HG02885 (cell line): ENCODE data around the gene ADAMTS2.

Experiments
- ATAC-seq: cut with Tn5 transposase; IDR thresholded peaks from one replicate; pipeline ENCODE4 v1.9.1; 2021; ENCODE audit warnings: mild to moderate bottlenecking; ENCODE audit not compliant: unreplicated experiment, poor library complexity

Gene ADAMTS2

GRCh38 chr5:179345183-179345432 is 153 bp downstream of the ADAMTS2 start:
- ATAC-seq: no peak

DNA sequence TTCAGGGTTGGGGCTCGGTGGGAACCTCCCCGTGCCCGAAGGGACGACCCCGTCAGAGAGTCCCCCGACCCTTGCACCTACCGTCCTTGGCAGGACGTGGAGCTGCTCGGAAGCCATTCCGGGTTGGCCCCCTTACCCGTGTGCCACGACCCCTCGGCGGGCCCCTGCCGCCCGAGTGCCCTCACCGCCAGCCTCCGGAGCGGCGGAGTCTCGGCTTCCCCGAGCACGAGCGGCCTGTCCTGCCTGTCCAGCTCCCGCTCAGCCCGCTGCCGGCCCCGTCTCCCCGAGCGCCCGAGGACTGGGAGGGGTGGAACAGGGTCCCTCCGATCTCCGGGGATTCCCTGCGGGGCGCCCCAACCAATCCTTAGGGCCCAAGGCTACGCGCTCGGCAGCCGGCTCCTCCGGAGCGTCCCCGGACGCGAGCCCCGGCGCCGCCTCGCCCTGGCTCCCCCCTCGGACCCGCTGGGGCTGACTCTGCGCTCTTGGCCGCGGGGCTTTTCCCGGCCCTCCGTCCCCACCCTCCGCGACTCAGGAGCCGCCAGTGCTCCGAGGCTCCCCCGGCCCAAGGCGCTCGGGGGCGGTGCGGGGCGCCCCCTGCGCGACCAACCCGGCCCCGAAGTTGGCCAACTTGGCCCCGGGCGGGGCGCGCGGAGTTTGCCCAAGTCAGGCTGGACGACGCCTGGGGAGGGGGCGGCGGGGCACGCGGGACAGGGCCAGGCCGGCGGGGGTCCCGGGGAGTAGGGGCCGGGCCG is 654 bp downstream of the ADAMTS2 start:
- no peak for ATAC-seq

- ATAC-seq: no peak
Observed at GRCh38 chr5:179343719-179344430, 1.4 kb downstream of the ADAMTS2 start.

- no peak for ATAC-seq
Observed at GRCh38 chr5:179343021-179343718, 2.1 kb downstream of the ADAMTS2 start.

- ATAC-seq: no peak
Observed at GRCh38 chr5:179342577-179342976, 2.7 kb downstream of the ADAMTS2 start.

GRCh38 chr5:179340465-179340864 is 4.8 kb downstream of the ADAMTS2 start:
- ATAC-seq: no peak

GRCh38 chr5:179339996-179340395 is 5.3 kb downstream of the ADAMTS2 start:
- no peak for ATAC-seq

DNA sequence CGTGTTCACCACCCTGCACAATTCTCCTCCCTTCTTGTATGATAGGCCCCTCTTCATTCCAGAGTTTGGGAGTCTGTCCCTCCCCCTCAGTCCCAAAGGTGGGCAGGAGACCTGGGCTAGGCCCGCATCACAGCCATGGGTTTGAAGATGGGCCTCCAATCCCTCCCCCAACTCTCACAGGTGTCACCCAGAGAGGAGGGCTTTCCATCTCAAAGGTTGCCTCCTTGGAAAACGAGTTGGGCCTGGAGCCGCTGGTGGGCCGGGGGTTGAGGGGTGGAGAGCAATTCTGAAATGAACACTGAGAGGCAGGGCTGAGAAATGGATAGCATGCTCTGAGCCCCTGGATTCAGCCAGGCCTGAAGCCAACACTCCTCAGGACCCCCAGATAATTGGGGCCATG is 6.2 kb downstream of the ADAMTS2 start:
- no peak for ATAC-seq

- ATAC-seq: no peak
Observed at GRCh38 chr5:179337796-179338676, 7.2 kb downstream of the ADAMTS2 start.

DNA sequence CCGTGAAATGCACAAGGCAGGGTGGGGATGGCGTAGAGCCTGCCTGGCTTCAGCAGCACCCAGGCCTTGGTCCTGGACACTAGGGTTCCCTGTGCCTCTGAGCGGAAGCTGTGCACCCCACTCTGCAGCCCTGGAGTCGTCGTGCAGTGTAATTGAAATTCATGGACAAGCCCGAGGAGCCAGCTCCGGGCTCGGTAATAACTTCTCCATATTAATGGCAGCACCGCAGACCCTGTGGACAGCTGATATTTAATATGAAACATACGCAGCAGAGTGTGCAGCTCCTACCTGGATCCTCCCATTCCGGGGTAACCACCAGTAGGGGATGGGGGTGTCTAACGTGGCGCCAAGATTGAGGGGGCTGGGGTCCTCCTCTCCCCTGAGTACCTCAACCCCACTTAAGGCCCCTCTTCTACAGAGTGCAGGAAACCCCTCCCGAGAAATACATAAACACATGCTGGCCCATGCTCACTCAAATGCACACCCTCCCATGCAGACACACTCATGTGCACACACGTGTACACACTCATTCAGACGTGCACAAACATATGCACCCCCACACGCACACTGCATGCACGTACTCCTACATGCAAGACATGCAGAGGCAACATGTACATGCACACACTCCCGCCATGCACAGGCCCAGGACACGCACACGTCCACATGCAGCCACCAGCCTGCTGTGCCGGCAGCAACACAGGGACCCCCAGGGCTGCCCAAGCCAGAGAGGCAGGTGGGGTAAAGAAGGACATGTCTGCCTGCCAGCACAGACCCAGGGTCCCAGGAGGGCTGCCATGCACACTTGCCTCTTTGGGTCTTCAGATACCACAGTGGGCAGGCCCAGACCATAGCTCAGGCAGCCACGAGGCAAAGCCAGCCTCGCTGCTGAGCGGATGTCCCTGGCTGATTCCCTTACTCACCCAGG is 8.1 kb downstream of the ADAMTS2 start:
- ATAC-seq: no peak

GRCh38 chr5:179336126-179336870 is 9.0 kb downstream of the ADAMTS2 start:
- no peak for ATAC-seq

GRCh38 chr5:179333796-179334761 is 11.2 kb downstream of the ADAMTS2 start:
- ATAC-seq: no peak

DNA sequence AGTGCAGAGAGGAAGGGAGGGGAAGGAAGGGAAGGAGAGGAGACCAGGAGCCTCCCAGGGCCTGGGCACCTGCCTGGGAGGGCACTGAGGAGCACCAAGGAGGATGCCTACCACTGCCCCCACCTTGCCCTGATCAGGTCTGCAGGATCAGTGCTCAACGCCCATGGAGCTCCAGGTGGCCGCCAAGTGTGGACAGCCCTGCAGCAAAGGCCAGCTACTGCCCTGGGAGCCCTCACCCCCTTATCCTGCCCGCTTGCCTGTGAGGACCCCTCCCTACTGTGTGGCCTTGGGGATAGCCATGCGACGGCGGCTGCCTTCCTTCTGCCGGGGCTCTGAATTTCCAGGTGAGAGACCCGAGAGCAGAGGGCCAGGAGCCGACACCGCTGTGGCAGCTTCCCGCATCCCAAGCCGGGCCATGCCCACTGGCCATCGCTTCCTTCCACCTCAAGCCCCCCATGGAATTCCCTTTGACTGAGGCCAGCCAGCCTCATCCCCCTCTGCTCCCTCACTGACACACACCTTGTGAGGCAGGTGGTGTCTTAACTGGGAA is 12.4 kb downstream of the ADAMTS2 start:
- ATAC-seq: no peak

GRCh38 chr5:179331591-179332375 is 13.5 kb downstream of the ADAMTS2 start:
- ATAC-seq: no peak

GRCh38 chr5:179330186-179330900 is 14.9 kb downstream of the ADAMTS2 start:
- ATAC-seq: no peak

DNA sequence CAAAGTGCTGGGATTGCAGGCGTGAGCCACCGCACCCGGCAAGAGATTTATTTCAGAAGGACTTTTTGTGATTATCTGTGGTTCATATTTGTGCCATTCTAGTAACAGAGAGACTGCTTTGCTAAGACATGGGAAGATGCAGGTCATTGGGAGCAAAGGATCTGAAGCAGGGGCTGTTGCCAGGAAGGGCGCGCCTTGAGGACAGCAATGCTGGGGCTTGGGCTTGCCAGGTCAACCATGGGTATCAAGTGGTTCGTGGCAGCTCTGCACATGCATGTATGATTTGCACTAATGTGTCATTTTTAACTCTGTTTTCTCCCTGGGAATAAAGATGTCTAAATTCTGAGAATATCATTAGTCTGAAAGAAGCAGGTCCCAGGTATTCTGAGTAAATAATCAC is 17.0 kb downstream of the ADAMTS2 start:
- no peak for ATAC-seq
